DOHH2 (cell line): ENCODE measurements around the gene NRXN3.

Experiments
- CTCF ChIP-seq: fragments of 200-600 bp; sonication (generic); IDR thresholded peaks from one replicate; pipeline ENCODE4 v1.5.1; 2014; ENCODE audit warnings: antibody characterized with exemption, mild to moderate bottlenecking, low read depth, low read length; ENCODE audit not compliant: poor library complexity, severe bottlenecking
- EZH2phosphoT487 ChIP-seq: fragments of 200-600 bp; sonication (generic); IDR thresholded peaks from 2 replicates; pipeline ENCODE4 v1.6.1; 2017; ENCODE audit warnings: borderline replicate concordance, mild to moderate bottlenecking, antibody characterized with exemption, low read length, moderate library complexity, mixed read lengths

GRCh38 chr14:79668951-79669350 lies 1498.8 kb downstream of the NRXN3 start:
- TF ChIP-seq CTCF (no peak), EZH2phosphoT487 (no peak)
